ENCODE data around the gene MYMX. TPM values are rescaled to one million over a fixed set of nuclear protein-coding genes. Genes with fewer than 3 reads are reported as not detected.

MYMX gene
- total RNA-seq, 1 donor from 2014 or later = not detected

DNA sequence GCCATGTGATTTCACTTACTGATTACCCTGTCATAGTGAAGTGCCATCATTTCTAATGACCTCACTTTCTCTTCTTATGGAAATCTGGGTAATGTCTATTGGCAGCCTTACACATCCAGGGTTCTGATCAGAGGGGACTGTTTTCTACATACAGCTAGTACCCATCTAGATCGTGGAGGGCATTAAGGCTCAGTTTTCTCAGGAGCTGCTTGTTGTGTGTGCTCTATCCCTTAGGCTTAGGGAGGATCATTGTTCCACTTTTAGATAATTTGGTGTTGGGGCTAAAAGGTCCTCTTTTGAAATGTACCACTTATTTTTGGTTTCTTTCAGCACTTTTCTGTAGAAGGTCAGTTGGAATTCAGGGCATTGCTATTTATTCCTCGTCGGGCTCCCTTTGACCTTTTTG, 34.0 kb downstream of the MYMX start:
- no peak for DNase-seq (ENCODE audit: low read depth)

- no peak for DNase-seq (ENCODE audit: low read depth)
Observed at GRCh38 chr6:44251576-44252524, 35.1 kb downstream of the MYMX start.

DNA sequence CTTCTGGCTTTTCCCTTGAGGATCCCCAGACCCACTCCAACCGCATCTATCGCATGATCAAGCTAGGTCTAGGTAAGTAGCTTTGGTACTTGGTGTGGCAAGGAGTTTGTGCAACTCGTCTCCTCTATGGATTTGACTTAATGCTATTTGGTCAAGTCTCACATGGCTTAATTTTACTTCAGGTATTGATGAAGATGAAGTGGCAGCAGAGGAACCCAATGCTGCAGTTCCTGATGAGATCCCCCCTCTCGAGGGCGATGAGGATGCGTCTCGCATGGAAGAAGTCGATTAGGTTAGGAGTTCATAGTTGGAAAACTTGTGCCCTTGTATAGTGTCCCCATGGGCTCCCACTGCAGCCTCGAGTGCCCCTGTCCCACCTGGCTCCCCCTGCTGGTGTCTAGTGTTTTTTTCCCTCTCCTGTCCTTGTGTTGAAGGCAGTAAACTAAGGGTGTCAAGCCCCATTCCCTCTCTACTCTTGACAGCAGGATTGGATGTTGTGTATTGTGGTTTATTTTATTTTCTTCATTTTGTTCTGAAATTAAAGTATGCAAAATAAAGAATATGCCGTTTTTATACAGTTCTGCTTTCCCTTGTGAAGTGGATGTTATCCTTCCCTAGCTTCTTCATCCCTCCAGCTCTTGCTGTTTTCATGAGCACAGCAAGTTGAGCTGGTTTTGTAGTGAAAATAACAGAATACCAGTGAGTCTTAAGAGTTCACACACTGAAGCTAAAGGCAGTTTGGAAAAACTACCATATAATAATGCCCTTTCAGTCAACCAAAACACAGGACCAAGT, 36.8 kb downstream of the MYMX start:
- DNase-seq (ENCODE audit: low read depth) = no peak

DNA sequence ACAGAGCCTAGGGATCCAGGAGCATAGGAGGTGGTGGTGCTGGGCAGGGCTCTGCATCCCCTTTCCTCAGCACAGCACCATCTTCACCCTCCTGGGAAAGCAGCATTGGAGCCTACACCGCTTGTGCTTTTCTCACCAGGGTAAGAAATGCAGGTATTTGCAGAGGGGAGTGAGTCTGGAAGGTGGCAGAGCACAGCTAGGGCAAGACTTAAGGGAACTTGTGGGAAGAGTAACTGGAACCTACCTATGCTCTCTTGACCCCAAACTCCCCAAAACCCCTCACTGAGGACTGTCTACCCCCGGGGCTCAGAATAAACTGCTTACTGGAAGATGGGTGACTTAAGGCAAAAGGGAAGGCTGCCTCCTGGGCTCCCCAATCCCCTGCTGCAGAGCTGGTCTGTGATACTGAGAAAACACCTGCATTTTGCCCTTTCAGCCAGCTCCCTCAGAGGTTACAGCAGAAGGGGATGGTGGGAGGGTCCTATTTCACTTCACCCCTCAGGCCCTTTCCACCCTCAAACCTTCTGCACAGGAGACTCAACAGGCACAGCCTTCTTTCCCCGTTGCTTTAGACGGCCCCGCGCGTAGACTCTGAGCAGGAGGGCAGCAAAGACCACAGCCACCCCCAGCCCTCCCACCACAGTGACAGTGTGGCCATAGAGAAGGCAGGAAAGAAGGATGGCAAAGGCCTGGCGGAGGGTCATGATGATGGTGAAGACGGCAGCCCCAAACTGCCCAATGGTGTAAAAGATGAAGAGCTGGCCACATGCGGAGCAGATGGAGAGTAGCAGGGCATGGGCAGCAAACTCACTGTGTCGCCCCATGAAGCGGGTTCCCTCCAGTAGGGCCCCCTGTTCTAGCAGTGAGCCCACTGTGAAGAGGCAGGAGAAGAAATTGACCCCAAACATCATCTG, 37.7 kb downstream of the MYMX start:
- no peak for DNase-seq (ENCODE audit: low read depth)

- no peak for DNase-seq (ENCODE audit: low read depth)
Observed at GRCh38 chr6:44255105-44255808, 38.5 kb downstream of the MYMX start.

GRCh38 chr6:44255871-44256774, 39.4 kb downstream of the MYMX start:
- DNase-seq (ENCODE audit: low read depth) = no peak

- DNase-seq (ENCODE audit: low read depth) = no peak
Observed at GRCh38 chr6:44256775-44257024, 40.0 kb downstream of the MYMX start.

DNA sequence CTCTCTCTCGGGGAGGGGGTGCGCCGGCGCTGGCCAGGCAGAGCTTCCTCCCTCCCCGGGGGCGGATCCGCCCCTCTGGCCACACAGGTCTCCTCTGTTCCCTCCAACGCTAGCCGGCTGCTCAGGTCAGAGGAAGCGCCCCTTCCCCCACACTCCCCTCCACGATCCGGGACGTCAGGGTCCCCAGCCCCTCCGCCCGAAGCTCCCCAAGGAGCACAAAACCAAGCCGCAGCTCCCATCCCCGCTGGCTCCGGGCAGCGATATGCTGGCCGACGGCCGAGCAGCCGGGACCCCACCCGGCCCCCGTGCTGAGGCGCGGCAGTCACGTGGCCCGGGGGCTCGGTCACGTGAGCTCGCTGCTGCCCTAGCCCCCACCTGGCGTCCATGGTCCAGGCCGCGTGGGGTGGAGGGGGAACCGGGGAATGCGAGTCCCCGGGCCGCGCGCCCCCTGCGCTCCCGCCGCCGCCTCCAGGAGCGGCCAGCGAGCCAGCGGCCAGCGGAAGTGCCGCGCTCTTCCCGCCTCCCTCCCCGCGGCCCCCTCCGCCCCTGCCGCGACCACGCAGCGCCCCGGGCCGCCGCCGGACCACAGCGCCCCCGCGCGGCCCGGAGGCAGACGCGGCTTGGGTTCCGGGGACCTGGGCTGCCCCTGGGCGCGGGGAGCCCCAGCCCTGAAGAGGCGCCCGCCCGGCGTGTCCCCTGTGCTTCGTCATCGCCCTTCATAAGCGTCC, 40.5 kb downstream of the MYMX start, which contains the start of gene SLC35B2:
TSS of gene SLC35B2 (minus strand) at position 504 of the 728 bp plus-strand sequence. CDS start at position 386, 118 bp downstream.
- DNase-seq (ENCODE audit: low read depth) = peak; percentile 36

DNA sequence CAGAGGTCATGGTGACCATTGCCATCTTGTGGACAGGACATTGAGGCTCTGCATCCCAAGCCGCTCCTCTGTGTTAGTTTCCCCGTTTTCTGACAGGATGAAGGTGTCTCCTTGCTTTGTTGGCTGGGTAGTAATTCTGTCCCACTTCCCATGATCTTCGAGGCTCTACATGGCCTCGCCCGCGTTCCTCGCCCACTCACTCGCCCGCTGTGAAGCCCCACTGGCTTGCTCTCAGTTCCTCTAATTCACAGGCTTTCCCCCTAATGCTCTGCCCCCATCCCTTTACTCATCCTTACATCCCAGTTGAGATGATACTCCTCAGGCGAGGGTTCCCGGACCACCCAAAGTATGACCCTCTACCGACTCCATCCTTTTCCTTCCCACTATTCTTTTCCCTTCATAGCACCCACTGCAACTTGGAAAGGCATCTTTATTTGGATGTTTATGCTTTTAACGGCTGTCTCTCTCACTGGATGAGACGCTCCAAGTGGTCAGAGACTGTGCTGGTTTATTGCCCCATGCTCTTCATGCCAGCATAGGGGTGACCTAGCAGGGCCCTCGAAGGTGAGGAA, 41.1 kb downstream of the MYMX start:
- DNase-seq (ENCODE audit: low read depth) = no peak

- DNase-seq (ENCODE audit: low read depth) = no peak
Observed at GRCh38 chr6:44258325-44258863, 41.7 kb downstream of the MYMX start.

DNA sequence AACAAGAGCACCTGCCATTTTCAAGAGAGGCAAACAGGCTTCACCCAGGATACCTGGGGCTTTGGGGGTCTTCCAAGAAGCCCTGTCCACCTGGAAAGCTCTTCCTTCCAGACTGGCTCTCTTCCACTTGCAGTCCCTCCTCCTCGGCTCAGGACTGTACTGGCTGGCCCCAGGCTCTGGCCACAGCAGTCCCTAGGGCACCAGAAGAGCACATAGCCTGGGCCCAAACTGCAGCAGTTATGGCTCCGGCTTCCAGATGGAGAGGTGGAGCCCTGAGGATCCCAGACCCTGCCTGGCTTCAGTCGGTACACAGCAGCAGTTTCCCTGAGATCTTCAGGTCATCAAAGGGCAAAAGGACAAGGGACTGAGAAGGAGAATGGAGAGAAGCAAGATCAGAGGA, 42.2 kb downstream of the MYMX start:
- no peak for DNase-seq (ENCODE audit: low read depth)

DNA sequence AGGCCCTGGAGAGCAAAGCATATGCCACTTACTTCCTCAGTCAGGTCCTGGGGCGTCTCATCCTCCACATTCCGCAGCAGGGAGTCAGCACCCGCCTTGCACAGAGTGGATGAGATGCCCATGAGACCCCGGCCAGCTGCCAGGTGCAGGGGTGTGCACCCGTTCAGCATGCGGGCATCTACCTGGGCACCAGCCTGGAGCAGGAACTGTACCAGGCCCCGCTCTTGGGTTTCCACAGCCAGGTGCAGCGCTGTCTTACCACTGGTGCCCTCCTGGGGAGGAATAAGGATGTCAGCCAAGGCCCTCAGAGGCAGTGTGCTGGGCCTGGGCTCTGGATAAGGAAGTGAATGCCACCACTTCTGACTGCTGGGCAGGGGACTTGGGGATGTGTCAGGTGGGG, 43.3 kb downstream of the MYMX start:
- DNase-seq (ENCODE audit: low read depth) = no peak

- no peak for DNase-seq (ENCODE audit: low read depth)
Observed at GRCh38 chr6:44260451-44261297, 43.9 kb downstream of the MYMX start.

- no peak for DNase-seq (ENCODE audit: low read depth)
Observed at GRCh38 chr6:44261581-44261980, 44.9 kb downstream of the MYMX start.

DNA sequence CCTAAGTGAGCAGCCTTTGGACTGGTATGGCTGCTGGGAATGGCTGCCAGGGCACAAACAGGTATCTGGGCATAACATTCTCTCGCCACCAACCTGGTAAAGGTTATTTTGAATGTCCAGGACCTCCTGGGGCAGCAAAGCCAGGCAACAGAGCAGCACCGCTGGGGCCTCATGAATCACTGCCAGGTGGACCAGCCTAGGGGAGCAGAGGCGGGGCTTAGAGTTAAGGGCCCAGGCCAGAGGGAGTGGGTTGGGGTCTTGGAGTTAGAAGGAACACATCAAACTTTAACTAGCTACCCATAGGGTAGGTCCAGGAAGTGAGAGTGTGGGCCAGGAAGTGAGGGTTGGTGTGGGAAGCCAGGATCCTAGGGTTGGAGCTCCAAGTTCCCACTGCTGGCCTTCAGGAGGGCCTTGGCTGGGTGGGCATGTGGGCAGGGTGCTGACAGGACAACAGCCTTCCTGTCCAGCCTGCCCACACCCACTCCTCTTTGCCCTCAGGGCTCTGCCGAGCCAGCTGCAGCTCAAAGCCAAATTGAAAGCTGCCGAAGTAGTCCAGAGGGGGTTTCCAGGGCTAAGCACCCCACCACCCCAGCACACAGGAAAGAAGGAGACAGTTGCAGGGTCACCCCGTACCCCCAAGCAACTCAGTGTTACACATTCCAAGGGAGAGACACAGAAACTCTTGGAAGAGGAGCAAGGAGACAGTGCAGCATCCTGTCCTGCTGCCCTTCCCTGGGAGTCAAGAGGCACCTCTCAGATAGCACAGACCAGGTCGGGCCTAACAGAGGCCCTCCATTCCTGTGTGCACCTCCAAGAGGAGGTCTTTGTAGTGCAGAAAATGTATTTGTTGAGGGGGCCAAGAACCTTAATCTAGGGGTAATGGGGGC, 46.0 kb downstream of the MYMX start:
- peak; percentile 17 for DNase-seq (ENCODE audit: low read depth)

- peak; percentile 75 for DNase-seq (ENCODE audit: low read depth)
Observed at GRCh38 chr6:44263354-44264100, 46.8 kb downstream of the MYMX start.
